DND-41 (cell line): ENCODE results near the gene TMEM232.

Source experiments
- ATAC-seq: fragments of 200-7000 bp; cut with Tn5 transposase; 3 replicates; pipeline ENCODE4 v1.9.1; 2021; ENCODE audit warnings: low read depth; ENCODE audit not compliant: insufficient read depth
- DNase-seq: peaks from one replicate; pipeline ENCODE4 v3.0.0-alpha.2; 2020
- H2AFZ ChIP-seq: 2 replicates; pipeline ENCODE4 v1.6.0; 2012; ENCODE audit warnings: low read depth, low read length
- H3K27ac ChIP-seq: 2 replicates; pipeline ENCODE4 v1.5.1; 2012; ENCODE audit warnings: low read length, inconsistent platforms
- H3K27me3 ChIP-seq: fragments of 200-600 bp; sonication (generic); 2 replicates; pipeline ENCODE4 v1.6.0; 2012; ENCODE audit warnings: low read length, mild to moderate bottlenecking, inconsistent platforms; ENCODE audit not compliant: insufficient read depth, poor library complexity
- H3K36me3 ChIP-seq: 2 replicates; pipeline ENCODE4 v1.5.1; 2012; ENCODE audit warnings: low read length, inconsistent platforms; ENCODE audit not compliant: insufficient read depth
- H3K4me1 ChIP-seq: 2 replicates; pipeline ENCODE4 v1.5.1; 2012; ENCODE audit warnings: mild to moderate bottlenecking, low read length; ENCODE audit not compliant: insufficient read depth
- H3K4me2 ChIP-seq: 2 replicates; pipeline ENCODE4 v1.6.0; 2012; ENCODE audit warnings: mild to moderate bottlenecking, moderate library complexity, low read length, inconsistent platforms; ENCODE audit not compliant: insufficient read depth
- H3K4me3 ChIP-seq, 2 experiments: fragments of 200-600 bp in 1 of 2; shearing (Covaris generic) in 1 of 2; 2 replicates each; pipeline ENCODE4 v1.5.1; 2012 to 2016; ENCODE audit warnings: inconsistent platforms in 2 of 2, low read length in 2 of 2, mild to moderate bottlenecking in 2 of 2, low read depth in 1 of 2, moderate library complexity in 1 of 2
- H3K79me2 ChIP-seq: 2 replicates; pipeline ENCODE4 v1.6.0; 2012; ENCODE audit warnings: low read length, inconsistent platforms; ENCODE audit not compliant: insufficient read depth
- H3K9ac ChIP-seq: 2 replicates; pipeline ENCODE4 v1.6.0; 2012; ENCODE audit warnings: low read depth, mild to moderate bottlenecking, inconsistent platforms, low read length, moderate library complexity
- H3K9me3 ChIP-seq: 2 replicates; pipeline ENCODE4 v1.5.1; 2012; ENCODE audit warnings: low read length, moderate library complexity, mild to moderate bottlenecking, inconsistent platforms; ENCODE audit not compliant: insufficient read depth, severe bottlenecking
- H4K20me1 ChIP-seq: 2 replicates; pipeline ENCODE4 v1.6.0; 2012; ENCODE audit warnings: low read length; ENCODE audit not compliant: insufficient read depth
- CTCF ChIP-seq: IDR thresholded peaks from 2 replicates; pipeline ENCODE4 v1.5.1; 2012; ENCODE audit warnings: borderline replicate concordance, low read length, moderate library complexity, mild to moderate bottlenecking; ENCODE audit not compliant: poor library complexity, severe bottlenecking; ENCODE audit errors: extremely low read depth
- EZH2 ChIP-seq: IDR thresholded peaks from 3 replicates; pipeline ENCODE4 v1.6.1; 2012; ENCODE audit warnings: borderline replicate concordance, low read depth, mild to moderate bottlenecking, moderate library complexity, low read length, inconsistent platforms; ENCODE audit not compliant: severe bottlenecking

The TMEM232 gene

DNA sequence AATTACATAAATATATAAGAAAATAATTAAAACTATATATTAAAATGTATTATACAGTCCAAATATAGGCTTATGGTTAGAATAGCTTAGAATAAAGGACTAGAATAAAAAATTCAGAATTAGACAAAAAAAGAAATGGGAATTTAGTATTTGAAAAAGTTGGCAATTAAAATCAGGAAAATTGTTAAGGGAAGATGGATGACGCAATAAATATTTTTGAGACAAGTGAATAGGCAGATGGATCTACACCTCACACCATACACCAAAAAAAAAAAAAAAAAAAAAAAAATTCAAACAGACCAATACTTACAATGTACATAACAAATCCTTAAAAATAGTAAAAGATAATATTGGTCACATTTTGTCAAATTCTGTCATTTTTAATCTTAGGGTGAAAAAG, 200.7 kb downstream of the TMEM232 start:
- H4K20me1 ChIP-seq: no peaks in the 10 kb centered on the region
- no peak for TF ChIP-seq CTCF
- no peak for TF ChIP-seq EZH2
- H3K36me3 ChIP-seq: no peaks in the 10 kb centered on the region
- H3K79me2 ChIP-seq: no peaks in the 10 kb centered on the region
- no peak overlapping the region for H3K4me2 ChIP-seq
- no peak overlapping the region for H3K9ac ChIP-seq
- no peaks in the 10 kb centered on the region for H3K9me3 ChIP-seq
- no peak overlapping the region for H3K27ac ChIP-seq
- no peaks in the 10 kb centered on the region for H3K27me3 ChIP-seq
- no peak overlapping the region for H2AFZ ChIP-seq
- no peaks in the 10 kb centered on the region for H3K4me1 ChIP-seq
- H3K4me3 ChIP-seq: no peak overlapping the region
- DNase-seq (no peak), ATAC-seq (no peak)

DNA sequence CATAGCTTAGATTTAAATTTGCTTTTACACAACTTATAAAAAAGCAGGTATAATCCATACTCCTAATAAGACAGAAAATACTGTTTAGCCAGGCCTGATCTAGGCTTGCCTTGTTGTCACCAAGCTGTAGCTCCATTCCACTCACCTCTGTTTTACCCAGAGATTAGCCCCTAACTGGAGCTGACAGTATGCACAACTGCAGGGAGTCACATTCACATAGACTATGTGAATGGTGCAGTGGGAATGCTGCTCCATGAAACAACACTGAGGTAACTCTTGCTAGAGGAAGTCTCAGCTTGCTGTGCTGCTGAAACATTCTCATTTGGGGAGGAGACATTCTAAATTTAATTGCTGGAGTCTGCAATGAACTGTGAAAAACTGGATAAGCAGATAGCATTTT, 209.1 kb downstream of the TMEM232 start:
- no peak overlapping the region for H2AFZ ChIP-seq

DNA sequence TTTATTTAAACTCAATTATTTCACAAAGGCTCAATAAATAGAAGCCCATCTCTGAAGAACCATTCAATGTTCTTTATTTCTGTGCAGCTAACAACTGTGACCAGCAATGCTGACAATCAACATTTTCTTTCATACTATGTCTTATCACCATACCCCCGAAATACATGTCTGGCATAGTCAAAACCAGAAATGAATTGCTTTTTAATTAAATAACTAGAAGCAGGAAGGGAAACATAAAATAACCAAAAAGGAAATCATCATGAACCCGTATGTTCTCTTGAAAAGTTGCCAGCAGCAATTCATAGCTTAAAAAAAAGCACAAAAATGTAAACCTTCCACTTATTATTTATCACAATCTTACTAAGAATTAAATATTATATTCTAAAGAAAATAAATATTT, 212.4 kb downstream of the TMEM232 start:
- no peaks in the 10 kb centered on the region for H3K79me2 ChIP-seq
- no peaks in the 10 kb centered on the region for H4K20me1 ChIP-seq
- H3K9ac ChIP-seq: no peak overlapping the region
- no peak overlapping the region for H3K27ac ChIP-seq
- no peak overlapping the region for H3K4me2 ChIP-seq
- no peak for DNase-seq
- H3K27me3 ChIP-seq: no peaks in the 10 kb centered on the region
- H3K9me3 ChIP-seq: no peaks in the 10 kb centered on the region
- no peaks in the 10 kb centered on the region for H3K36me3 ChIP-seq
- H3K4me3 ChIP-seq: no peak overlapping the region
- ATAC-seq: no peak
- H2AFZ ChIP-seq: no peak overlapping the region
- no peaks in the 10 kb centered on the region for H3K4me1 ChIP-seq
- no peak for TF ChIP-seq EZH2
- no peak for TF ChIP-seq CTCF

More for the DNA sequence above, 209.1 kb downstream of the TMEM232 start:
- Histone ChIP-seq H3K27ac (no peak overlapping the region), H3K4me1 (no peaks in the 10 kb centered on the region), H3K27me3 (no peaks in the 10 kb centered on the region), H3K4me3 (no peak overlapping the region), H3K79me2 (no peaks in the 10 kb centered on the region), H3K4me2 (no peak overlapping the region), H3K36me3 (no peaks in the 10 kb centered on the region), H3K9me3 (no peaks in the 10 kb centered on the region), H4K20me1 (no peaks in the 10 kb centered on the region), H3K9ac (no peak overlapping the region)
- DNase-seq (no peak), ATAC-seq (no peak)
- TF ChIP-seq CTCF (no peak), EZH2 (no peak)

DNA sequence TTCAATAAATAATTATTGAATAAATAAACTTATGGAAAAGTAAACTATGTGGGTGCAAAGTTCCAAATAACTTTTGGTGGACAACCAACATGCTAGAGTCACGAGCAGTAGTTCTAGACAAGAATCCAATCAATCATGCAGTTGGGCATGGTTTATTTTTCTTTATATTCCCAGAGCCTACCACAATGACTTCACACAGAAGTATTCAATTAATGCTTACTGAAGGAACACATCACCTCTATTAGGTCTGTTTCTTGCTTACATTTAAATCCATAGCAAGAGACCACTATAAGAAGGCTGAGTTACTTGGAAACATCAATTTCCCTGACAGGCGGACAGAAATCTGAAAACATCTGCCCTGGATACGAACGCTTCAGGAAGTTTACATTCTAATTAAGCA, 214.2 kb downstream of the TMEM232 start:
- no peaks in the 10 kb centered on the region for H3K27me3 ChIP-seq
- no peak overlapping the region for H3K4me3 ChIP-seq
- H3K79me2 ChIP-seq: no peaks in the 10 kb centered on the region
- no peaks in the 10 kb centered on the region for H3K36me3 ChIP-seq
- ATAC-seq (no peak), DNase-seq (no peak)
- TF ChIP-seq CTCF (no peak), EZH2 (no peak)
- no peak overlapping the region for H3K27ac ChIP-seq
- H3K4me1 ChIP-seq: no peaks in the 10 kb centered on the region
- H3K9me3 ChIP-seq: no peaks in the 10 kb centered on the region
- no peaks in the 10 kb centered on the region for H4K20me1 ChIP-seq
- H2AFZ ChIP-seq: no peak overlapping the region
- no peak overlapping the region for H3K9ac ChIP-seq
- H3K4me2 ChIP-seq: no peak overlapping the region
